ENCODE results near the gene RSBN1L. TPM values are rescaled to one million over a fixed set of nuclear protein-coding genes. Genes with fewer than 3 reads are reported as not detected.

Gene RSBN1L
- polyA plus RNA-seq, 3 donors from 2014 or later, result 4.9 to 11.1 (median 6.5) TPM

Other genes with a start within 250 kb of the RSBN1L start
- gene PTPN12, start 159.2 kb upstream of the RSBN1L start, polyA plus RNA-seq, result 10 to 100 TPM; 26.4 to 52.7 (median 44.4) TPM
- 10 to 100 TPM in 2 of 3 donors, 1 to 10 TPM in 1; 7.9 to 22.6 (median 11.0) TPM for gene TMEM60, start 102.0 kb downstream of the RSBN1L start, polyA plus RNA-seq
- 1 to 10 TPM; 4.1 to 9.3 (median 4.1) TPM for gene PHTF2, start 102.3 kb downstream of the RSBN1L start, polyA plus RNA-seq